ENCODE data around the gene ARF1.

Gene ARF1

DNA sequence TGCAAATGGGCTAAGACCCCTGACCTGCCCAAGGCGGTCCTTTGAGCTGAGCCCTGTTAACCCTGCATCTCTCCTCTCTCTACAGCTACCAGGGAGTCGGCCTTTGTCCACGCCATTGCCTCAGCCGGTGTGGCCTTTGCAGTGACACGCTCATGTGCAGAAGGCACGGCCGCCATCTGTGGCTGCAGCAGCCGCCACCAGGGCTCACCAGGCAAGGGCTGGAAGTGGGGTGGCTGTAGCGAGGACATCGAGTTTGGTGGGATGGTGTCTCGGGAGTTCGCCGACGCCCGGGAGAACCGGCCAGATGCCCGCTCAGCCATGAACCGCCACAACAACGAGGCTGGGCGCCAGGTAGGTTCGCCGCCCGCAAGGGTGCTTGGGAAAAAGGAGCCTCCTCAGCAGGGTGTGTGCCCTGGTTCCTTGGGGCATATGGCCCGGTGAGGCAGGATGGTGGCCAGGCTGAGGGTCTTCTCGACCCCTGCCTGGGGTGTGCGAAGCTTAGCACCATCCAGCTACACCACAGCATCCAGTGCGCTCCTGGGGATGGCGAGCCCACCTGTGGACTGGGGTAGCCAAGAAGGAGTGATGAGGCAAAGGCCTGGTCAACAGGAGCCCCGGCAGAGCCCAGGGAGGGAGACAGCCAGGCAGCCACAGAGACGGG, 31.8 kb upstream of the ARF1 start:
- DNase-seq (ENCODE audit: low spot score) = no peak

GRCh38 chr1:228058172-228058948, 24.1 kb upstream of the ARF1 start:
- DNase-seq (ENCODE audit: low spot score) = no peak

DNA sequence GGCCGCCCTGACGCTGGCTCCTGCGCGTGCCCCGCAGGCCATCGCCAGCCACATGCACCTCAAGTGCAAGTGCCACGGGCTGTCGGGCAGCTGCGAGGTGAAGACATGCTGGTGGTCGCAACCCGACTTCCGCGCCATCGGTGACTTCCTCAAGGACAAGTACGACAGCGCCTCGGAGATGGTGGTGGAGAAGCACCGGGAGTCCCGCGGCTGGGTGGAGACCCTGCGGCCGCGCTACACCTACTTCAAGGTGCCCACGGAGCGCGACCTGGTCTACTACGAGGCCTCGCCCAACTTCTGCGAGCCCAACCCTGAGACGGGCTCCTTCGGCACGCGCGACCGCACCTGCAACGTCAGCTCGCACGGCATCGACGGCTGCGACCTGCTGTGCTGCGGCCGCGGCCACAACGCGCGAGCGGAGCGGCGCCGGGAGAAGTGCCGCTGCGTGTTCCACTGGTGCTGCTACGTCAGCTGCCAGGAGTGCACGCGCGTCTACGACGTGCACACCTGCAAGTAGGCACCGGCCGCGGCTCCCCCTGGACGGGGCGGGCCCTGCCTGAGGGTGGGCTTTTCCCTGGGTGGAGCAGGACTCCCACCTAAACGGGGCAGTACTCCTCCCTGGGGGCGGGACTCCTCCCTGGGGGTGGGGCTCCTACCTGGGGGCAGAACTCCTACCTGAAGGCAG, 23.4 kb upstream of the ARF1 start:
- DNase-seq (ENCODE audit: low spot score) = no peak

DNA sequence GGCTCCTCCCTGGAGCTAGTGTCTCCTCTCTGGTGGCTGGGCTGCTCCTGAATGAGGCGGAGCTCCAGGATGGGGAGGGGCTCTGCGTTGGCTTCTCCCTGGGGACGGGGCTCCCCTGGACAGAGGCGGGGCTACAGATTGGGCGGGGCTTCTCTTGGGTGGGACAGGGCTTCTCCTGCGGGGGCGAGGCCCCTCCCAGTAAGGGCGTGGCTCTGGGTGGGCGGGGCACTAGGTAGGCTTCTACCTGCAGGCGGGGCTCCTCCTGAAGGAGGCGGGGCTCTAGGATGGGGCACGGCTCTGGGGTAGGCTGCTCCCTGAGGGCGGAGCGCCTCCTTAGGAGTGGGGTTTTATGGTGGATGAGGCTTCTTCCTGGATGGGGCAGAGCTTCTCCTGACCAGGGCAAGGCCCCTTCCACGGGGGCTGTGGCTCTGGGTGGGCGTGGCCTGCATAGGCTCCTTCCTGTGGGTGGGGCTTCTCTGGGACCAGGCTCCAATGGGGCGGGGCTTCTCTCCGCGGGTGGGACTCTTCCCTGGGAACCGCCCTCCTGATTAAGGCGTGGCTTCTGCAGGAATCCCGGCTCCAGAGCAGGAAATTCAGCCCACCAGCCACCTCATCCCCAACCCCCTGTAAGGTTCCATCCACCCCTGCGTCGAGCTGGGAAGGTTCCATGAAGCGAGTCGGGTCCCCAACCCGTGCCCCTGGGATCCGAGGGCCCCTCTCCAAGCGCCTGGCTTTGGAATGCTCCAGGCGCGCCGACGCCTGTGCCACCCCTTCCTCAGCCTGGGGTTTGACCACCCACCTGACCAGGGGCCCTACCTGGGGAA, 22.7 kb upstream of the ARF1 start:
- peak; percentile 82 for DNase-seq (ENCODE audit: low spot score)

DNA sequence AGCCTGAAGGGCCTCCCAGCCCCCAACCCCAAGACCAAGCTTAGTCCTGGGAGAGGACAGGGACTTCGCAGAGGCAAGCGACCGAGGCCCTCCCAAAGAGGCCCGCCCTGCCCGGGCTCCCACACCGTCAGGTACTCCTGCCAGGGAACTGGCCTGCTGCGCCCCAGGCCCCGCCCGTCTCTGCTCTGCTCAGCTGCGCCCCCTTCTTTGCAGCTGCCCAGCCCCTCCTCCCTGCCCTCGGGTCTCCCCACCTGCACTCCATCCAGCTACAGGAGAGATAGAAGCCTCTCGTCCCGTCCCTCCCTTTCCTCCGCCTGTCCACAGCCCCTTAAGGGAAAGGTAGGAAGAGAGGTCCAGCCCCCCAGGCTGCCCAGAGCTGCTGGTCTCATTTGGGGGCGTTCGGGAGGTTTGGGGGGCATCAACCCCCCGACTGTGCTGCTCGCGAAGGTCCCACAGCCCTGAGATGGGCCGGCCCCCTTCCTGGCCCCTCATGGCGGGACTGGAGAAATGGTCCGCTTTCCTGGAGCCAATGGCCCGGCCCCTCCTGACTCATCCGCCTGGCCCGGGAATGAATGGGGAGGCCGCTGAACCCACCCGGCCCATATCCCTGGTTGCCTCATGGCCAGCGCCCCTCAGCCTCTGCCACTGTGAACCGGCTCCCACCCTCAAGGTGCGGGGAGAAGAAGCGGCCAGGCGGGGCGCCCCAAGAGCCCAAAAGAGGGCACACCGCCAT, 21.9 kb upstream of the ARF1 start:
- no peak for DNase-seq (ENCODE audit: low spot score)

- no peak for DNase-seq (ENCODE audit: low spot score)
These were observed 21.0 kb upstream of the ARF1 start for GRCh38 chr1:228061411-228062084.

GRCh38 chr1:228062085-228062791, 20.3 kb upstream of the ARF1 start:
- DNase-seq (ENCODE audit: low spot score) = no peak

GRCh38 chr1:228062812-228063211, 19.7 kb upstream of the ARF1 start:
- no peak for DNase-seq (ENCODE audit: low spot score)

DNA sequence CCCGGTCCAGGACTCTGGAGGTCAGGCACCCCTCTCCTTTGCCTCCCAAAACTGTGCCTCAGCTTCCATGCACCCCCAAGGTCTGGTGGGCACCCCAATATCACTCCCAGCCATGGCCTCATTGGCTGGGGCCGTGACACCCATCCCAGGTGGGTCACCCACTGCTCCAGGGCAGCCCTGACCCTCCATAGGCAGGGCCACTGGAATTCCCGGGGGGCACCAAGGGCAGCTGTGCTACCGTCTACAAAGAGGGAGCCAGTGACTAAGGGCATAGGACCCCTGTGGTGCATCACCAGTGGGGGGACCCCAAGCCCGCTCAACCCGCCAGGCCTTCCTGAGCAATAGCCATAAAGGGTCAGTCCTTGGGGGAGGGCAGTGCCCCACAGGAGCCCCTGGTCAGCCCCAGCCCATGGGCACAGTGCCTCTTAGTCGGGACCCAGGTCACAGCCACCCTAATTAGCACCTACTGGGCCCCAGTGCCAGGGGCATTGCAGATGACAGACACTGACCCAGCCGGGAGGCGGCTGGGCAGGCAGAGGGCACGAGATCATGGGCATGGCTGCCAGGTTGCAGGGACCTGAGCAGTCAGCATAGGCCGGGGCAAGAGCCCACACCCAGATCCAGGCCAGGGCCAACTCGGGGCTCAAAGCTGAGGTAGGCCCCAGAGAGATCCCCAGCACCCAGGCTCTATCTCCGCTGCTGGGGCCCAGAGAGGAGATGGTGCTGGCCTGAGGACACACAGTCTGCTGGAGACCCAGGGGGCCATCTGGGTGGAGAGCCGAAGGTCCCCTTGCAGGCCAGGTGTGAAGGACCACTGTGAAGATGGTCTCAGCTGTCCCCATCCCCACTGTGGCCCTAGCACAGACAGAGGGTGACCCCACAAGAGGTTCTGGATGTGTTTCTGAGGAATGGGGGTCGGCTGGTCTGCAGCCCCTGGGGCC, 19.0 kb upstream of the ARF1 start:
- no peak for DNase-seq (ENCODE audit: low spot score)

- no peak for DNase-seq (ENCODE audit: low spot score)
These were observed 18.2 kb upstream of the ARF1 start for GRCh38 chr1:228064296-228064695.

GRCh38 chr1:228064741-228065542, 17.6 kb upstream of the ARF1 start:
- DNase-seq (ENCODE audit: low spot score) = no peak

DNA sequence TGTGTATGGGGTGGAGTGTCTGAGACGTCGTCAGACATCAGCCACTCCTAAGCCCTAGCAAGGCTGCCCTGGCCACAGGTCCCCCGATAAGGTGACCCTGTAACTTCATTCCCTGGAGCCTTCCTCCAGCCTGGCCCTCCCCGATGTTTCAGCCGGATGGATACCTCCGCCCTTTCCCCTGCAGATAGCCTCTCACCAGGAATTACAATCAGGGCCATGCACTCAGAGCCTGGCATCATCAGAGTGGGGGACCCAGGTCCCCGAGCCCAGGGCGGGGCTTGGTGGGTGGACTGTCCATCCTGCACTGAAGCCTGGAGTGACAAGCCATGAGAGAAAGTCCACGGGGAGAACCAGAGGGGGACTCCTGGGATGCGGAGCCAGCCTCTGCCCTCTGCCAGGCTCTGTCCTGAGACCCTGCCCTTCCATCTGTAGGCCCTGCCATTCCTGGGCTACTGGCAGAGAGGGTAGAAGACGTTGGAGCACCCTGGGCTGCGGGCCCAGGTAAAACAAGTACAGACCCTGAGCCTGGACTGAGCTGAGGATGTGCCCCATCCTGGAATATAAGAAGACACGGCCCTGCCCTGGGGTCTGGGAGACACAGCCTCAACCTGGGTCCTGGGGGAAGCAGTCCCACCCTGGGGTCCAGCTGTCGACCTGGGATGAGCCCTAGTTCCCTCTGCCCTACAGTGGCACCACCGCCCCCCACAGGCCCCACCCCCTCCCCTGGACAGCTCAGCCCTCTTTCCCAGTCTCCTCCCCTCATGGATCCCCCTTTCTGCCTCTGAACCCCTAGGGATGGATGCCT, 16.8 kb upstream of the ARF1 start:
- DNase-seq (ENCODE audit: low spot score) = no peak

DNA sequence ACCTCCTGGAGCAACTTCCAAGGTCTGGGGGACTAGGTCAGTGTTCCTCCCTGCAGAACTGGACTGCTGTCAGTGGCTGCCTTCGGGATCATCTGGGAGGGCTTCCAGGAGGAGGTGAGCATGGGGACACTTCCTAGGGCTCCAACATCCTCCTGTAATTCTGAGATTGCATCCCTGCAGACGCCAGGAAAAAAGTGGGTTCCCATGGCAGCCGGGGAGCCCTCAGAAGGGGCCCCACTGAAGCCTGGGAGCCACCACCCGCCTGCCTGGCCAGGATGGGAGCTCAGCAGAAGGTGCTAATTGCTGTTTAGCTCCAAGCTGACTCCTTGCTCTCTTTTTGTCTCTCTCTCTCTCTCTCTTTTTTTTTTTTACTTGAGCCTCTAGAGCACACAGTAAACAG, 16.1 kb upstream of the ARF1 start:
- no peak for DNase-seq (ENCODE audit: low spot score)

DNA sequence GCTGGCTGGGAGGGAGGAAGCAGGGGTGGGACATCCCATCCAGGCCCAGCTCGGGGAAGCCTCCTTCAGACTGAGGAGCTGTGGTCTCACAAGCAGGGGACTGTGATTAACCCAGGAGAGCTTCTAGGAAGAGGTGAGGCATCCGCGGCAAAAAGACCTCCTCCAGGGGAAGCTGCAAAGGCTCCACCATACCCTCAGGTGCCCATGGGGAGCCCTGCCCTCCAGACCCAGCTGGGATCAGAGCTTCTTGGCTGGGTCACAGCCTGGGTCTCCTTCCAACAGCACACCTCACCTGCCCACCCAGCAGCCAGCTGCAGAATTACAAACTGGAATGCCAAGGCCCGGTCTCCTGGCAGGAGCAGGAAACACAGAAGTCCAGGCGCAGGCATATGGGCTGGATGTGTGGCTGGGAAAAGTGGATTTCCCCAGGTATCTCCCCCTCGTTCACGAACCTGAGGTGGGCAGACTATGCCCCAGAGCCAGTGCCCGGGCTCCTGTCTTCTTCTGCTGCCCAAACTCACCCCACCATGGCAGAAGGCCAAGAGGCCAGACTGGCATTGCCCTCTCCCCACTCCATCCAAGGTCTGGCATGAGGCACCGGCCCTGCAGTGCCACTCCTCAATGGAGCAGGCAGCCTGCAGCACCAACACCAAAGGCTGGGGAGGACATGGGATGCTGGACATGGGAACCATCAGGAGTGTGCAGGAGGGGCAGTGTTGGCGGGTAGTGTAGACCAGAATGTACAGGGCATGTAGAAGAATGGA, 15.4 kb upstream of the ARF1 start:
- no peak for DNase-seq (ENCODE audit: low spot score)

DNA sequence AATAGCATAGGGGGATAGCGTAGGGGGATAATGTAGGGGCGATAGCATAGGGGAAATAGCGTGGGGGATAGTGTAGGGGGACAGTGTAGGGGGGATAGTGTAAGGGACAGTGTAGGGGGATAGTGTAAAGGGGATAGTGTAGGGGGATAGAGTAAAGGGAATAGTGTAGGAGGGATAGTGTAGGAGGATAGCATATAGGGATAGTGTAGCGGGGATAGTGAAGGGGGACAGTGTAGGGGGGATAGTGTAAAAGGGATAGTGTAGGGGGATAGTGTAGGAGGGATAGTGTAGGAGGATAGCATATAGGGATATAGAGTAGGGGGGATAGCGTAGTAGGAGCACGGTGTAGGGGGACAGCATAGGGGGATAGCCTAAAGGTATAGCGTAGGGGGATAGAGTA, 14.1 kb upstream of the ARF1 start:
- DNase-seq (ENCODE audit: low spot score) = no peak

DNA sequence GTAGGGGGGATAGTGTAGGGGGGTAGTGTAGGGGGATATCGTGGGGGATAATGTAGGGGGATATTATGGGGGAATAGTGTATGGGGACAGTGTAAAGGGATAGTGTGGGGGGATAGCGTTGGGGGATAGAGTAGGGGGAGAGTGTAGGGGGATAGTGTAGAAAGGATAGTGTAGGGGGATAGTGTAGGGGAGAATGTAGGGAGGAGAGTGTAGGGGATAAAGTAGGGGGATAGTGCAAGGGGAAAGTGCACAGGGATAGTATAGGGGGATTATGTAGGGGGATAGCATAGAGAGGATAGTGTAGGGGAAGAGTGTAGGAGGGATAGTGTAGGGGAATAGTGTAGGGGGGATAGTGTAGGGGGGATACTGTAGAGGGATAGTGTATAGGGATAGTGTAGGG, 12.3 kb upstream of the ARF1 start:
- no peak for DNase-seq (ENCODE audit: low spot score)

- DNase-seq (ENCODE audit: low spot score) = no peak
These were observed 11.7 kb upstream of the ARF1 start for GRCh38 chr1:228070851-228071250.

Data from iPS-NIHi11 (cell line).